Pancreas (tissue), 10 donors: ENCODE data around the gene XRN2. TPM values are rescaled to one million over a fixed set of nuclear protein-coding genes. Genes with fewer than 3 reads are reported as not detected.

ENCODE experiments used
- ATAC-seq, 4 donors: fragments of 200-7000 bp; cut with Tn5 transposase; one replicate each; pipeline versions ENCODE4 v1.8.0 to v1.9.1; 2020; ENCODE audit warnings: mild to moderate bottlenecking in 4 of 4, moderate library complexity in 4 of 4
- DNase-seq, 6 donors: peaks; one replicate each; pipeline ENCODE4 v3.0.0-alpha.2; 2020
- FAIRE-seq: peaks from 2 replicates; lab custom pipeline; 2012; peaks lifted over from hg19 to GRCh38; lab: Jason Lieb, UNC
- H3K27ac ChIP-seq, 4 donors: fragments of 200-600 bp; sonication (generic); 1 replicate in 3 of 4; 2 replicates in 1 of 4; pipeline versions ENCODE4 v1.5.0 to v1.8.0; 2020
- H3K27me3 ChIP-seq, 4 donors: fragments of 200-600 bp; one replicate each; pipeline ENCODE4 v1.8.0; 2021
- H3K36me3 ChIP-seq, 3 donors: fragments of 200-600 bp; sonication (generic) in 1 of 3; one replicate each; pipeline versions ENCODE4 v1.5.0 to v1.8.0; 2020 to 2021
- H3K4me1 ChIP-seq, 3 donors: fragments of 200-600 bp; one replicate each; pipeline ENCODE4 v1.8.0; 2021
- H3K4me3 ChIP-seq, 4 donors: fragments of 200-600 bp; sonication (generic) in 2 of 4; one replicate each; pipeline versions ENCODE4 v1.5.0 to v1.8.0; 2020 to 2021
- H3K9me3 ChIP-seq, 4 donors: fragments of 200-600 bp; one replicate each; pipeline ENCODE4 v1.8.0; 2021
- CTCF ChIP-seq, 4 donors: fragments of 200-600 bp; sonication (generic) in 3 of 4; IDR thresholded peaks; one replicate each; pipeline versions ENCODE4 v1.5.0 to v1.8.0; 2021; ENCODE audit warnings: antibody characterized with exemption in 4 of 4
- WGBS, 2 donors: extraction: QIAGEN DNeasy Blood & Tissue Kit; methylation state at CpG; one replicate each; pipeline ENCODE4 v1.1.7; 2013; 5-methylcytosine and 5-hydroxymethylcytosine counted together
- intact Hi-C, 3 donors: fragments of 100-400 bp; cut with DNase I; formaldehyde crosslinking; loops; one replicate each; pipeline versions ENCODE4 v1.11.1 to v1.14.2; 2022
- polyA plus RNA-seq, 2 donors: library from polyadenylated mRNA; stranded (reverse); fragments of 200-250 nt; gene quantifications; one replicate each; pipeline ENCODE4 v1.2.3, GENCODE V29; 2013
- total RNA-seq, 6 donors: library from RNA; stranded (reverse); fragmentation: NEBNext Ultra II Directional in 4 of 6; extraction: Animal tissue kit (Norgen Biotek cat#: 25700) in 4 of 6; gene quantifications; one replicate each; pipeline versions ENCODE4 v1.2.1 to v1.2.4, GENCODE V29; 2021 to 2023
- donor health status: healthy with polysubstance abuse.
- donor health status: DM: no; HTN: no; CAD: no; lungs with moderate emphysema.
- donor health status: DM: no; HTN: no; CAD: no.
- donor health status: control.
- donor health status: control.
- donor health status: Bipolar disorder and iron deficiency.
- donor health status: DM: yes; HTN: yes; CAD: no.
- donor health status: DM: no; HTN: no; CAD: no.
- donor health status: DM: no; HTN: no; CAD: no.
- donor health status: DM: yes; HTN: yes; CAD: no.

XRN2 gene
- total and polyA plus RNA-seq, 8 donors = 10.0 to 33.6 (median 27.2) TPM

DNA sequence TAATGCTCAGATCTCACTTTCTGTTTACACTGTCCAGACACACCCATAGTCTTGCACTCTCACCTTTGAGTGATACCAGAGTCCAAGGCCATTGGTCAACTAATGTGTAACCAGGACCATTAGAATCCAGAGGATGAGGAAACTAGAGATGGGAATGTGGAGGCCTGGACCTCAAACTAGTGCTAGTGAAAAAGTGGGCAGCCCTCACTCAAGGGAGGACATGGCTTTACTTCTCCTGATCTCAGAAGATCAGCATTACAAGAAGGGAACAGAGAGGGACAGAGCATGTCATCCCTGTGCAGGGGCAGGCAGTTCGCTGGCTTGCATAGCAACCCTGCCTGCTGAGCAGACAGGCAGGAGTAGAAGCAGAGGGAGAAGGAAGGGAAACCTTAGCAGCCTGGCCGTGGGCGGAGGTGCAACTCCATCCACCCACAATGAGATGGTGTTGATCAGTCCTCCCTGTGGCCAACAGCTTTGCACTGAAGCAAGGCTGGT, 22.6 kb upstream of the XRN2 start:
- DNase-seq (no peak), FAIRE-seq (no peak), ATAC-seq (no peak)
- intact Hi-C loops = no loop called here
- 45 to 55% methylated on average over 3 of the region's 3 CpGs for WGBS, 2 donors
- no peak overlapping the region for H3K4me3 ChIP-seq
- H3K36me3 ChIP-seq = no peaks in the 10 kb centered on the region
- no peak overlapping the region for H3K27ac ChIP-seq
- no peak for TF ChIP-seq CTCF (IDR thresholded peaks at IDR 0.05)
- no peaks in the 10 kb centered on the region for H3K9me3 ChIP-seq
- H3K4me1 ChIP-seq = no peaks in the 10 kb centered on the region
- no peaks in the 10 kb centered on the region for H3K27me3 ChIP-seq

GRCh38 chr20:21286775-21287174, 16.4 kb upstream of the XRN2 start:
- intact Hi-C loops = no loop called here
- H3K36me3 ChIP-seq = no peaks in the 10 kb centered on the region
- no peaks in the 10 kb centered on the region for H3K27me3 ChIP-seq
- H3K27ac ChIP-seq = no peak overlapping the region
- WGBS, 2 donors = 60 to 64% methylated on average over 4 of the region's 4 CpGs
- no peak for ATAC-seq
- H3K4me1 ChIP-seq = no peaks in the 10 kb centered on the region
- DNase-seq = no peak
- no peaks in the 10 kb centered on the region for H3K9me3 ChIP-seq
- H3K4me3 ChIP-seq = no peak overlapping the region
- FAIRE-seq = no peak
- no peak for TF ChIP-seq CTCF (IDR thresholded peaks at IDR 0.05)

- TF ChIP-seq CTCF (IDR thresholded peaks at IDR 0.05) = no peak
- Histone ChIP-seq H3K36me3 (no peaks in the 10 kb centered on the region), H3K27ac (no peak overlapping the region), H3K4me1 (no peaks in the 10 kb centered on the region), H3K9me3 (no peaks in the 10 kb centered on the region), H3K4me3 (no peak overlapping the region), H3K27me3 (no peaks in the 10 kb centered on the region)
- ATAC-seq = no peak
- intact Hi-C loops = no loop called here
- WGBS, 2 donors = 47 to 51% methylated on average over 14 of the region's 14 CpGs
- FAIRE-seq = no peak
- DNase-seq = no peak
Measured at GRCh38 chr20:21288587-21289370, 14.4 kb upstream of the XRN2 start.

DNA sequence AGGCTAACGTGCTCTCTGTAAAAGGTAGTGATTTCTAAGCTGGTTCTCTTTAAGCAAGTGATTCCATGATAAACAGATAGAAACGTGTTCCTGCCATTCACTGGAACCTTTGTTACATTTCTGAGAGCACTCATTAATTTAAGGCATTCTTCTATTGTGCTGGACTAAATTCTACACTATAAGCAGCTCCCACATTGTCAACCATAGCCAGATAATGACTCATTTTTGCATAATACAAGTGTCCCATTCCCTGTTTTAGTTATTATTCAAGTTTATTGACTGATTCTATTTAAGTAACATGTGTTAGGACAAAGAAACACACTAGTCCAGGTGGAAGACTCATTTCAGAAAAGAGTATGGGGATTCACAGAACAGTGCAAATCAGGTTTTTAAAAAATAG, 13.5 kb upstream of the XRN2 start:
- Histone ChIP-seq H3K27ac (no peak overlapping the region), H3K27me3 (no peaks in the 10 kb centered on the region), H3K9me3 (no peaks in the 10 kb centered on the region), H3K36me3 (no peaks in the 10 kb centered on the region), H3K4me1 (no peaks in the 10 kb centered on the region), H3K4me3 (no peak overlapping the region)
- DNase-seq (no peak), FAIRE-seq (no peak), ATAC-seq (no peak)
- WGBS, 2 donors = 14 to 33% methylated on average over 2 of the region's 2 CpGs
- no peak for TF ChIP-seq CTCF (IDR thresholded peaks at IDR 0.05)
- intact Hi-C loops = no loop called here

- H3K4me3 ChIP-seq = no peak overlapping the region
- H3K4me1 ChIP-seq = no peaks in the 10 kb centered on the region
- FAIRE-seq = no peak
- no peaks in the 10 kb centered on the region for H3K36me3 ChIP-seq
- H3K27ac ChIP-seq = no peak overlapping the region
- H3K27me3 ChIP-seq = no peaks in the 10 kb centered on the region
- TF ChIP-seq CTCF (IDR thresholded peaks at IDR 0.05) = no peak
- H3K9me3 ChIP-seq = no peaks in the 10 kb centered on the region
- WGBS, 2 donors = 68 to 88% methylated on average over 2 of the region's 2 CpGs
- no peak for DNase-seq
- intact Hi-C loops = no loop called here
- ATAC-seq = no peak
Measured at GRCh38 chr20:21291026-21291425, 12.1 kb upstream of the XRN2 start.
